NCI-H2029 (cell line): ENCODE data around the gene SOX12.

Experiments used
- DNase-seq: peaks from one replicate; lab custom pipeline; 2025; lab: John Stamatoyannopoulos, UW

SOX12 gene

DNA sequence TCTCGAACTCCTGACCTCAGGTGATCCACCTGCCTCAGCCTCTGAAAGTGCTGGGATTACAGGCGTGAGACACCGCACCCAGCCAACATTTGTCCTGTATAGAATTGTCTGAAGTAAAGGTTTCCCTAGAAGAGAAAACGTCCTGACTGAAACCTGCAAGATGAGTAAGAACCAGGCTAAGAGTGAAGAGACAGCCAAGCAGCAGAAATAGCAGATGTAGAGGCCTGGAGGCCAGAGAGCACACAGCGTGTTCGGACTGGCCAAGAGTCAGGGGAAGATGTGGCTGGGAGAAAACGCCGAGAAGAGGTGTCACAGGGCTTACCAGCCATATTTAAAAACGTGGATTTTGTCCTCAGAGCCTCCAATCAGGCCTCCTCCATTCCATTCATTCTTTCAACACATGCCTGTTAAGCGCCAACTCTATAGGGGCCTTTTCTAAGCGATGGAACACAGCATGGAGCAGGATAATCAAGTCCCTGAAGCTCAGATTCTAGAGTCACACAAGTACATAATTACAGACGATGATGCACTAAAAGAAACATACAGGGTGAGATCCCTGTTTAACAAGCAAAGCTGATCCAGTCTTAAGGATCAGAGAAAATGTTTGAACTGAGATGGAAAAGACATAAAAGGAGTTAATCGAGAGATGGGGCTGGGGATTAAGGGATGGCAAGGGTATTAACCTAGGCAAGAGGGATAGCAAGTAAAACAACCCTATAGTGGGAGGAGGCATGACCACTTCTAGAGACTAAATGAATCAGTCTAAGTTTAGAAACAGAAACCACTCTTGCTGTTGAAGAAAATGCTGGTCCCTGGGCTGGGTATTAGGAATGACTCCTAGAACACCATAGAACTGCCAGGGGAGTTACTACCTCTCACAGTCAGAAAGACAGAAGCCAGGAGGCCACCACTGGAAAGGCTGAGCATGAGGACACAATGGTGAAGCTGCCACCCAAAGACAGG lies 23.2 kb upstream of the SOX12 start:
- DNase-seq: no peak

DNA sequence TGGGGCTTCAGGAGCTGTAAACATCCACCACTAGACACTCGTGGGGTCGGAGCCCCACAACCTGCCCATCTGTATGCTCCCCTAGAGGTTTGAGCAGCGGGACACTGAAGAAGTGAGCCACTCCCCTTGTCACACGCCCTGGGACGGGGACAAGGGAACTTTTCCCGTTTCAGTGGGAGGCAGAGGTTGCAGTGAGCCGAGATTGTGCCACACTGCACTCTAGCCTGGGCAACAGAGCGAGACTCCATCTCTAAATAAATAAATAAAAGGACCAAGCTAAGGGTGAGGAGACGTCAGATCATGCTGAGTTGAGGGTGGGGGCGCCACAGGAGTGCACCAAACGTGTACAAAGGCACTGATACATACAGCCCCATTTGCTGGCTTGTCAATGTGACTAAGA lies 19.6 kb upstream of the SOX12 start:
- DNase-seq: no peak

- no peak for DNase-seq
Observed at GRCh38 chr20:308427-309038, 16.8 kb upstream of the SOX12 start.

DNA sequence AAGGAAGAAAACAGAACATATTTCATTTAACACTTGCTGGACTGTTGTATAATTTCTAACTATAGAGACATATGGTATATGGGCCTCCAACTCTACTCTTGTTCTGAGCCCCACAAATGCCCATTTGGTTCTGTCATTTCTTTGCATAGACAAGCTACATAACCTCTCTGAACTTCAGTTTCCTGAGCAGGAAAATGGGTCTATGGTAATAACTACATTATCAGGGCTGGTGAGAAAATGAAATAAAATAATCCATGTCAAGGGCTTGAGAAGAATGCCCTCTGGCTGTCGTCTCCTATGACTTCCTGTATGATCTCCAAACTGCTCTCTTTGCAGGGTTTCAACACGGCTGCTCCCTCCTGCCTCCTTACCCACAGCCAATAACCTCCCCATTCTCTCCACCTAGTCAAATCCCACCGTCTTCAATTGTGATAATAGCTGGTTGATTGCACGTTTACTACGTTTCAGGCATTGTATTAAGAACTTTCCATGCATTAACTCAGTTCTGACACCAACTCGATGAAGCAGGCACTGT lies 16.0 kb upstream of the SOX12 start:
- DNase-seq: no peak

DNA sequence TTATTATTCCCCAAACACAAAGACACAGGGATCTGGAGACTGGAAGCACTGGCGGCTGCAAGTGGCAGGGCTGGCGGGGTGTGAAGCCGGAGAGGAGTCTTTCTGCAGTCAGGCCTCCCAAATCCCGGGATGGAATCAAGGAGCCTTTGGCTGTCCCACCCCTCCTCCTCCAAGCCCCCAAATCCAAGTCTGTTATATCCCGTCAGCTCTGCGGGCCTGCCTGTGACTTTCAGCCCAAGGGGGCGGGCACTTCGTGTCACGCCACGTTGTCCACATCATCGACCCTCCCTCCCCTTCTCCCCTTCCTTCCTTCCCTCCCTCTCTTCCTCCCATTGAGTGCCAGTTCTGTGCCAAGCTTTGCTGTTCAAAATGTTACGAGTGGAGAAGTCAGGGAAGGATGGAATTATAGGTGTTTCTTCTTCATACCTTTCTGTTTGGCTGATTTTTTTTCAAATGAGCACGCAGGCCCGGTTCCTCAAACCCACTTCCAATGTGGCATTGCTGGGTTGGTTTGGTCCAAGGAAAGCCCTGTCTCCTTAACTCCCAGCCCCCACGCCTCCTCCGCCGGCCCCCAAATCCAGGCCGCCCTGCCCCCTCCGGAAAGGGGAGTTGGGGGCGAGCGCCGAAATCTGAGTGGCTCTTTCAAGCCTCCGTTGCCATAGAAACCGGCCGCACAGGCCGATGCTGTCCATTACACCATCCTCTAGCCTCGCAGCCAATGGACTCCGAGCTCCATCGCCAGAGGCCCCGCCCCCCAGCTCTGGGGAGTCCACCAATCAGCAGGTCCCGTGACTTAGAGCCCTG lies 15.3 kb upstream of the SOX12 start:
- DNase-seq: peak; percentile 98

DNA sequence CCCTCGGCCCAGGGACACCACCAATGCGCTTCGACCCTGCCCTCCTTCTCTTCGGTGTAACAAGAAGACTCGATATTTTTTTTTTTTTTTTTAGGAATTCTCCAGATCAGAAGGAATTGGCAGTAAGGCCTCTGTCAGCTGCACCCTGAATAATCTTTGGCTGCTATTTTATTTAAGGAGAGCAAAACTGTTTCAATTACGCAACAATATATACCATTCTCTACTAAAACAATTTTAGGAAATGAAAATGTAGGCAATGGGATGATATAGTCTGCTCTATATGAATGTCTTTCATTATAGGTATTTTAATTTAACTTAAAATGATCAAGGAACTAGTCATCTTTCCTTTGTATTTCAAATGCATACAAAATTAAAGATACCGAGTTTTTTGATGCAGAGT lies 14.7 kb upstream of the SOX12 start:
- no peak for DNase-seq

GRCh38 chr20:311609-312008 lies 13.7 kb upstream of the SOX12 start:
- DNase-seq: no peak

DNA sequence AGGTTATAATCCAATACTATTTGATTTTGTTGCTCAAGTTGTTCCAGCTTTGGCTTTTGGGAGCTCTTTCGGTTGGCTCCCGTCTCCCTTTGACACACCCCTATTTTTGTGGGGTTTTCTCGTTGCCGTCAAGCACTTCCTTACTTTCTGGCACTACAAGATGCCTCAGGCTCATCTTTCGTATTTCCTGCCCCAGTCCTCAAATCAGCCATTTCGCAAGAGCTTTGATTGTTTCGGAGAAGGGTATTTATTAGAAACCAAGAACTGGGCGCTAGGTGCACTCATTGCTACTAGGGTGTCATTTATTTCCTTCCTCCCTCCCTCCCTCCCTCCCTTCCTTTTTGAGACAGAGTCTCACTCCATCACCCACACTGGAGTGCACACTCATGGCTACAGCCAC lies 13.3 kb upstream of the SOX12 start:
- no peak for DNase-seq

GRCh38 chr20:312866-313265 lies 12.5 kb upstream of the SOX12 start:
- DNase-seq: no peak

DNA sequence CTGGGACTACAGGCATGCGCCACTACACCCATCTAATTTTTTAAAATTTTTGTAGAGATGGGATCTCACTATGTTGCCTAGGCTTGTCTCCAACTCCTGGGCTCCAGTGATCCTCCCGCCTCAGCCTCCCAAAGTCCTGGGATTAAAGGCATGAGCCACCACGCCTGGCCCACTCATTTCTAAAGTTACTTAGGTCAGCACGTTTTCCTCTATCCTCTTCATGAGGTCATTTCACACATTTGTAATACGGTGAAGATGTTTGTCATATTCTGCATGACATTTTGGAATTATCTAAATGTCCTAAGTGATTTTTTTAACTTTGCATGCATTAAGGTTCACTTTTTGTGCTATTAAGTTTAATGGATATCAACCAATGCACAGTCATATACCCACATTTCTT lies 11.9 kb upstream of the SOX12 start:
- DNase-seq: no peak

DNA sequence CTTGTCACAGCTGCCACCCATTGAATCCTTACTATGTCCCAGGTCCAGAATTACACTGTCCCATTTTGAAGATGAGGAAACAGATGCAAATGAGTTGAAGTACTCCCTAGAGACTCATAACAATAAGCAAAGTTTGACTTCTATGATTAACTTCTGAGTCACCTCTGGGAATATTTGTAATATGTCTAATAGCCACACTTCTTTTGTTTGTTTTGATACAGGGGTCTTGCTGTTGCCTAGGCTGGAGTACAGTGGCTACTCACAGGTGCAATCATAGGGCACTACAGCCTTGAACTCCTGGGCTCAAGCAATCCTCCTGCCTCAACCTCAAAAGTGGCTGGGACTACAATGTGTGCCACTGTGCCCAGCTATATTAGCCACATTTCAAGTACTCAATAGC lies 11.4 kb upstream of the SOX12 start:
- no peak for DNase-seq

GRCh38 chr20:316316-317068 lies 8.9 kb upstream of the SOX12 start:
- DNase-seq: no peak

DNA sequence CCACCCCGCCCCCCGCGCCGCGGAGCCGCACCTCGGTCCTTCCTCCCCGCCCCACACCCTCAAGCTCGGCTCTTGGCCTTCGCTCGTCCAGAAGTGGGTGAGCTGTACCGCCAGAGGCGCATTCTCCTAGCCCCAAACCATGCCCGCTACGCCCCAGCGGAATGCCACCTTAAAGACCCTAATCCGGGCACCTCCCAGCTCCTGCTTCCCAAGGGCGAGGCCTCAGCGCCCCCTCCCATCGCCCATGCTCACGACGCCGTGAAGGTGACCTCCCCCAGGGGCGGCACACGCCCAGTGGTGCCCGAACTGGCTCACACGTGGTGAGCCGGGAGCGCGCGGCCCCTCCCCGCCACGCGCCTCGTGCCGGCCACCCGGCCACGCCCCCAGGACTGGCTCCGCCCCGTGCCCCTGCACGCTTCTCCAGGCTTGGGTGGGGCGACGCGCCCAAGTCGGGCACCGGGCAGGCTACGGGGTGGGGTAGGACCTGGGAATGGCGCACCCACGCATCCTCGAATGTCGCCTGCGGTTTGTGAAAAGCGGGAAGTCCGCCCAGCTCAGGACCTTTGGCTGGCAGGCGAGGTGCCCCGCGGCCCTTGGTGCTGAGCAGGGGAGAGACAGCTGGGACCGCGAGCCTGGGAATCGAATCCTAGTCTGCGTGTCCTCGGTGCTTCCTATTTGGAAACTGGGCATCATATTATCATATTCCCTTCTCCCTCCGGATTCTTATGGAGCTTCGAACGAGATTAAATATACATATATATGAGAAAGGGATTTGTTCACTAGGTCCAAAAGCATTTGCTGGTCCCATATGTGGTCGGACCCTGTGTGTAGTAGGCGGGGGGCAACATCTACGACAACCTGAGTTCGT lies 941 bp upstream of the SOX12 start:
- DNase-seq: peak; percentile 84

DNA sequence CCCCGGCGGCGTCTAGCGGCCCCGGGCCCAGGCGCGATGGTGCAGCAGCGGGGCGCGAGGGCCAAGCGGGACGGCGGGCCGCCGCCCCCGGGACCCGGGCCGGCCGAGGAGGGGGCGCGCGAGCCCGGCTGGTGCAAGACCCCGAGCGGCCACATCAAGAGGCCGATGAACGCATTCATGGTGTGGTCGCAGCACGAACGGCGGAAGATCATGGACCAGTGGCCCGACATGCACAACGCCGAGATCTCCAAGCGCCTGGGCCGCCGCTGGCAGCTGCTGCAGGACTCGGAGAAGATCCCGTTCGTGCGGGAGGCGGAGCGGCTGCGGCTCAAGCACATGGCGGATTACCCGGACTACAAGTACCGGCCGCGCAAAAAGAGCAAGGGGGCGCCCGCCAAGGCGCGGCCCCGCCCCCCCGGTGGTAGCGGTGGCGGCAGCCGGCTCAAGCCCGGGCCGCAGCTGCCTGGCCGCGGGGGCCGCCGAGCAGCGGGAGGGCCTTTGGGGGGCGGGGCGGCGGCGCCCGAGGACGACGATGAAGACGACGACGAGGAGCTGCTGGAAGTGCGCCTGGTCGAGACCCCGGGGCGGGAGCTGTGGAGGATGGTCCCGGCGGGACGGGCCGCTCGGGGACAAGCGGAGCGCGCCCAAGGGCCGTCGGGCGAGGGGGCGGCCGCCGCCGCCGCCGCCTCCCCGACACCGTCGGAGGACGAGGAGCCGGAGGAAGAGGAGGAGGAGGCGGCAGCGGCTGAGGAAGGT lies 715 bp downstream of the SOX12 start:
- DNase-seq: peak; percentile 44

GRCh38 chr20:326645-327185 lies 1.4 kb downstream of the SOX12 start:
- no peak for DNase-seq

DNA sequence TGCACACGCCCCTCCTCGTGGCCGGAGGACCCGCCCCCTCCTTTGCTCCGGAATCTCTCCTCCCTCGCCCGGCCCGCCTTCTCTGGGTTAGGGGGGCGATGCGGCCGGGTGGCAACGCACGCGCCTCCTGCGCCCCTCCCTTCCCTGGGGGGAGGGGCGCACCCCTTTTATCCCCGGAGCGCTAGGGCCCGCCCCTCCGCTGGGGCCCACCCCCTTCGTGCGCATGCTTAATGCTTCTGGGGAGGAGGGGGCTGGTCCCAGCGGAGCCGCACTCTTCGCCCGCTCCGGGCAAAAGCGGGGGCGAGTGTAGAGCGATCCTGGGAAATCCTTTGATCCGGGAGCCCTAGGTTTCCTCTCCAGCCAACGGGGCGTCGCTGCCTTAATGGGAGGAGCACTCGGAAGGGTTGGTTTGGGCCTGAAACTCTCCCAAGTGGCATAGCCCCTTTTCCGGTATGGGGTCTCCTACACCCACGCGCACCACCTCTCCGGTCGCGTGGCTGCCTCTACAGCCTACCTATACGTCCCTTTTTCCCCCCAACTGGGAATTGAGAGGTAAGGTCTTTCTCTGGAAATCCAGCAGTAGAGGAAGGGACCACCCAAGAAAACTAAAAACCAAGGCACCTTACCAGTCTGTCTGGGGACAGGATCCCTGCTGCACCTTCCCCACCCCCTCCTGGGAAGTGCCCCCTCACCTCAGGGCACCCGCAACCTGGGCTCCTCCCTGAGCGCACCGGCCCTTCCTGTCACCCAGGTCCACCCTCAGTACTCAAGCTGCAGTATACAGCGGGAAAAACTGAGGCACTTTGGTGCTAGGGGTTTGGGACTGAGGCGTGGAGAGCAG lies 2.1 kb downstream of the SOX12 start:
- peak; percentile 86 for DNase-seq

DNA sequence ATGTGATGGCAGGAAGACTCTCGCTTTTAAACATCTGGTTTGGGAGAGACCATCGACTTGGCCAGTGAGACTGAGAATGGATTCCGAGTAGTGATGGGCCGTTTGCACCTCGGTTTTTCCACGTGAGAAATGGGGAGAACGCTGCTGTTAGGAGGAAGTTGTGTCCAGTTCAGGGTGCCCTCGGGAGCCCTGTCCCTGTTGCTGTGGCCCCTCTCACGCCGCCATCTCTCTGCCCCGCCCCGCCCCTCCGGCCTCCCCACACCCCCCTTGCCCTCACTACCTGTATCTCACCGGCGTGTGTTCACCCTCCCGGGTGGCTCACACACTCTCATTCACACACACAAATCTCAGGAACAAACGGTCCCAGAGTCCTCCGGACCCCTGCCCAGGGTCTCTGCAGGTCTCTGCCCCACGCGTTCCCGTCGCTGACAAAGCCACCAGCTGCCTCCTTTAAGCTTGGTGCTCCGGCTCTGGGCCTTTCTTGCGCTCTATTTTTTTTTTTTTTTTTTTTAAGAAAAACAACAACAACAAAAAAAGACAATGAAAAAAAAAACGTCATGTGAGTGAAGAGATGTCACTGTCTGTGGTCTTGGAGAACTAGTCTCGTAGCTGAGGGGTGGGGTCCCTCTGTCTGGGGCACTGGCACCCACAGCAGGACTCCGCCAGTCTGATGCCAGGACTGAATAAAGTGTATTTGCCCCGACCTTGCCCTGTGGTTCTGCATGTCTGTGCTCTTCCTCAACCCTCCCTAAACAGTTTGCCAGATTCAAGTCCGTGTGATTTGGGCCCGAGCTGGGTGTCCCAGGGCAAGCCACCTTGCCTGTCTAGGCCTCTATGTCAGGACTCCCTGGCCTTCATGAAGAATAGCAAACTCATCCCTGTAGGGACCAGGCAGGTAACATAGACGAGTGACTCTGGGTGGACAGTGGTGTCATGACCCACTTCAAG lies 2.9 kb downstream of the SOX12 start:
- DNase-seq: no peak
